NCI-H146 (cell line): Measurements from ENCODE around the gene G3BP1.
"Not testable (repeated sequence)": the region's sequence is repeated elsewhere in the genome, so short reads cannot be mapped to it uniquely, and the experiment has no call there.

Experiments used
- DNase-seq: peaks from one replicate; lab custom pipeline; 2025; lab: John Stamatoyannopoulos, UW

G3BP1 gene

GRCh38 chr5:151757233-151758140 lies 14.3 kb upstream of the G3BP1 start:
- DNase-seq = peak; percentile 24

GRCh38 chr5:151758141-151758429 lies 13.7 kb upstream of the G3BP1 start:
- peak; percentile 42 for DNase-seq

GRCh38 chr5:151758430-151759241 lies 13.1 kb upstream of the G3BP1 start, which contains the start of gene ATOX1:
ATOX1 (minus strand) TSS chr5:151758631; CDS start chr5:151758551, 80 bp downstream.
- DNase-seq = peak; percentile 88

GRCh38 chr5:151764801-151765200 lies 7.0 kb upstream of the G3BP1 start:
- peak; percentile 19 for DNase-seq

GRCh38 chr5:151766975-151767374 lies 4.8 kb upstream of the G3BP1 start:
- DNase-seq = no peak

GRCh38 chr5:151770383-151771258 lies 1.1 kb upstream of the G3BP1 start:
- DNase-seq = peak; percentile 77

GRCh38 chr5:151772029-151772845 lies 483 bp downstream of the G3BP1 start:
- peak; percentile 35 for DNase-seq

GRCh38 chr5:151772846-151773561 lies 1.2 kb downstream of the G3BP1 start:
- no peak for DNase-seq

GRCh38 chr5:151773951-151774350 lies 2.2 kb downstream of the G3BP1 start:
- no peak for DNase-seq

GRCh38 chr5:151775025-151775606 lies 3.4 kb downstream of the G3BP1 start:
- DNase-seq = no peak

GRCh38 chr5:151779531-151780125 lies 7.9 kb downstream of the G3BP1 start:
- DNase-seq = no peak

- no peak for DNase-seq
These were observed 8.6 kb downstream of the G3BP1 start for GRCh38 chr5:151780348-151780747.

- DNase-seq = no peak
These were observed 9.4 kb downstream of the G3BP1 start for GRCh38 chr5:151781201-151781600.

- not testable (repeated sequence) for DNase-seq
These were observed 11.9 kb downstream of the G3BP1 start for GRCh38 chr5:151783664-151784063.

GRCh38 chr5:151784141-151784540 lies 12.4 kb downstream of the G3BP1 start:
- DNase-seq = no peak

GRCh38 chr5:151786468-151786867 lies 14.7 kb downstream of the G3BP1 start:
- DNase-seq = no peak

GRCh38 chr5:151787817-151788216 lies 16.1 kb downstream of the G3BP1 start:
- no peak for DNase-seq

- DNase-seq = no peak
These were observed 21.6 kb downstream of the G3BP1 start for GRCh38 chr5:151793358-151793757.

- DNase-seq = no peak
These were observed 23.7 kb downstream of the G3BP1 start for GRCh38 chr5:151795426-151795825.

GRCh38 chr5:151798674-151799073 lies 26.9 kb downstream of the G3BP1 start:
- DNase-seq = no peak
